ENCODE results near the gene GBP3.
"Not testable (repeated sequence)": the region's sequence is repeated elsewhere in the genome, so short reads cannot be mapped to it uniquely, and the experiment has no call there.

GBP3 gene

DNA sequence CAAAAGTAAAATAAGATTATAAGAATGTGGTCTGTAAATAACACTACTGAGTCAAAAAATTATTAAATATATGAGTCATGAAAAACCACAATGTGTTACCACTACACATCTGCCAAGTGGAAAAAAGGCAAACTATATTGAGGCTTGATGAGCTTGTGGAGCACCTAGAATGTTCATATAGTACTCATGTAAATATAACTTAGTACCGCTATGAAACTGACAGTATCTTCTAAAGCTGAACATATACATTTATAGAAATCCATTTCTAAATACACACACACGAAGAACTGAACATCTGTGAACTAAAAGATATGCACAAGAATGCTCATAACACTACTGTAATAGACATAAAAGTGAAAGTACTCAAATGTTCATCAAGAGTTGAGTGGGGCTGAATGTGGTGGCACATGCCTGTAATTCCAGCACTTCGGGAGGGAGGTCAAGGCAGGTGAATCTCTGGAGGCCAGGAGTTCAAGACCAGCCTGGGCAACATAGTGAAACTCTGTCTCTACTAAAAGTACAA, 18.5 kb upstream of the GBP3 start:
- no peak for DNase-seq (ENCODE audit: low spot score)

DNA sequence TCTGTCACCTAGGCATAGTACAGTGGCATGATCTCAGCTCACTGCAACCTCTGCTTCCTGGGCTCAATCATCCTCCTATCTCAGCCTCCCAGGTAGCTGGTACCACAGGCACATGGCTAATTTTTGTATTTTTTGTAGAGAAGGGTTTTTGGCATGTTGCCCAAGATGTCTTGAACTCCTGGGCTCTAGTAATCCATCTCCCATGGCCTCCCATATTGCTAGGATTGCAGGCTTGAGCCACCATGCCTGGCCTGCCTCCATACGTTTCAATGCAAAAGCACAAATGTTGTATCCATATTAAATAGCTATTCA, 17.6 kb upstream of the GBP3 start:
- no peak for DNase-seq (ENCODE audit: low spot score)

DNA sequence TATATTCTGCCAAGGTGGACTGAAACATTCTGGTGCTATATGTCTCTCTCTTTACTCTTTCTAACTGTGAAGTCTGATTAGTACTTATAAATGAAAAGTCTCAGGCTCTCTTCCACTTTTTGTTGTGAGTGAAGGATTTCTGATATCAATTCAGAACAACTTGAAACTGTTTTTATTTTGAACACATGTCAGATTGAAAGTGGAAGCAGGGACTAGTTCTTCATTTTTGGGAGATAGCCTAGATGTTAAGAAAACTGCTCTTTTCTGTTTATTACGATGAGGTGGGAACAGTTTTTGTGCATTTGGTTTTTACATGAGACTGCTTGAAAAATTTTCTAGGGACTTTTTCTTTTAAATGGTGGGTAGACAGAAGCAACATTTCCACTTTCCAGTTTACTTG, 14.5 kb upstream of the GBP3 start:
- no peak for DNase-seq (ENCODE audit: low spot score)

DNA sequence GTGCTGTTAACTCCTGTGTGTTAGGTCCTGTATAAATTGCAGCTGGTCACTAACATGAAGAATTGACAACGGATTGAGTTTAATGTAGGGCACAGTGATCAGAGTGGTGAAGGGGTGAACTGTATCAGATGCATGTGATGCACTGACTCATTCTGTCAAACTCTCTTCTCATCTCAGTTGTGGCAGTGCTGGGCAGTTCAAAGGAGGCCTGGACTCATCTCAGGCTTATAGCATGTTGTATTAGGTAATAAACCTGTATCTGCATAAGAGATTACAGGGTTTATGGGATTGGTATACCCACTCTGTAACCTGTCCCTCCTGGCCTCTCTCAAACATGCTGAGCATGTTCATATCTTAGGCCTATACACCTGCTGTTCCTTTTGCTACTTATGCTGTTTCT, 12.4 kb upstream of the GBP3 start:
- DNase-seq (ENCODE audit: low spot score), result no peak

DNA sequence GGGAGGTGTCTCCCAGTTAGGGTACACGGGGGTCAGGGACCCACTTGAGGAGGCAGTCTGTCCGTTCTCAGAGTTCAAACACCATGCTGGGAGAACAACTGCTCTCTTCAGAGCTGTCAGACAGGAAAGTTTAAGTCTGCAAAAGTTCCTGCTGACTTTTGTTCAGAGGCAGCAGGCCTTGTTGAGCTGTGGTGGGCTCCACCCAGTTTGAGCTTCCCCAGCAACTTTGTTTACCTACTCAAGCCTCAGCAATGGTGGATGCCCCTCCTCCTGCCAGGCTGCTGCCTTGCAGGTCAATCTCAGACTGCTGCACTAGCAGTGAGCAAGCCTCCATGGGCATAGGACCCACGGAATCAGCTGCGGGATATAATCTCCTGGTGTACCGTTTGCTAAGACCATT, 11.3 kb upstream of the GBP3 start:
- DNase-seq (ENCODE audit: low spot score), result peak; percentile 49

DNA sequence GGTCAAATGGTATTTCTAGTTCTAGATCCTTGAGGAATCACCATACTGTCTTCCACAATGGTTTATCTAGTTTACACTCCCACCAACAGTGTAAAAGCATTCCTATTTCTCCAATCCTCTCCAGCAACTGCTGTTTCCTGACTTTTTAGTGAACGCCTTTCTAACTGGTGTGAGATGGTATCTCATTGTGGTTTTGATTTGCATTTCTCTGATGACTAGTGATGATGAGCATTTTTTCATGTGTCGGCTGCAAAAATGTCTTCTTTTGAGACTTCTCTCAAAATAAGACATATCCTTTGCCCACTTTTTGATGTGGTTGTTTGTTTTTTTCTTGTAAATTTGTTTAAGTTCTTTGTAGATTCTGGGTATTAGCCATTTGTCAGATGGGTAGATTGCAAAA, 6.4 kb upstream of the GBP3 start:
- peak; percentile 29 for DNase-seq (ENCODE audit: low spot score)

DNA sequence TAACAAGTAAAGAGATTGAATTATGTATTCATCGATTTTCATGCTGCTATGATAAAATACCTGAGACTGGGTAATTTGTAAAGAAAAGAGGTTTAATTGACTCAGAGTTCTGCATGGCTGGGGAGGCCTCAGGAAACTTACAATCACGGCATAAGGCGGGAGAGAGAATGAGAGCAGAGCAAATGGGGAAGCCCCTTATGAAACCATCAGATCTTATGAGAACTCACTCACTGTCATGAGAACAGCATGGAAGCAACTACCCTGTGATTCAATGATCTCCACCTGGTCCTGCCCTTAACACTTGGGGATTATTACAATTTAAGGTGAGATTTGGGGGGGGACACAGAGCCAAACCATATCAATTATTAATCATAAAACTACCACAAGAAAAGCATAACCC, 3.3 kb upstream of the GBP3 start:
- DNase-seq (ENCODE audit: low spot score), result no peak

DNA sequence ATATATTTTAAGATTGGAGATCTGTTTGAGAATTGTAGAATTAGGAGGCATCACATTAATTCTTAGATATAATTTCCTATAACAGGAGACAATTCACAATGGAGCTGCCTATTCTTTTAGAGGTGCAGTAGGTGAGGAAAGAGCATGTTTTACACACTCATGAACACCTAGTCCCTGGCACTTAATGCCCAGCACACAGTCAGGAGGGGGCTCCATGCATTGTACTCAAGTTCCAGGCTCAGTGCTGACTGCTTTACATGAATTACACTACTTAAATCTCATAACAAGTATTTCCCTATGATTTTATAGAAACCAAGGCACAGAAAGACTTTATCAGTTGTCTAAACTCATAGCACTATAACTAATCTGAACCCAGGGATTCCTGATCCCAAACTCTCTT, 360 bp upstream of the GBP3 start:
- DNase-seq (ENCODE audit: low spot score), result no peak

DNA sequence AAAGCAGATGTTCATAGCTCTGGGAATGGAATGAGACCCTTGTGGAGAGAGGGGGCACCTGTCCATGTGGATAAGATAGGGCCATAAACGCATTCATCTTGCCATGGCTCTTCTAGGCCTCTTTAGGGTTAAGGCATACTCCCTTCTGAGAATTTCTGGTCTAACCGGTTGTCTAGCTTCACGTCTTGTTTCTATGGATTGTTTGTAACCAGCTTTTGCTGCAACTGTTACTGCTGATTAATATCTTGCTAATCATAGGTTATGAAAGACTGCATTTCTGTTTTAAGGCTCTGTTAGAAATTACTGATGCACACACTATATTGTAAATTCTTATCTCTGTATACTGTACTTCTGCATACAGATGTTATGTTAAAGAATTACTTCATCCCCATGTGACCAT, 4.3 kb downstream of the GBP3 start:
- not testable (repeated sequence) for DNase-seq (ENCODE audit: low spot score)

DNA sequence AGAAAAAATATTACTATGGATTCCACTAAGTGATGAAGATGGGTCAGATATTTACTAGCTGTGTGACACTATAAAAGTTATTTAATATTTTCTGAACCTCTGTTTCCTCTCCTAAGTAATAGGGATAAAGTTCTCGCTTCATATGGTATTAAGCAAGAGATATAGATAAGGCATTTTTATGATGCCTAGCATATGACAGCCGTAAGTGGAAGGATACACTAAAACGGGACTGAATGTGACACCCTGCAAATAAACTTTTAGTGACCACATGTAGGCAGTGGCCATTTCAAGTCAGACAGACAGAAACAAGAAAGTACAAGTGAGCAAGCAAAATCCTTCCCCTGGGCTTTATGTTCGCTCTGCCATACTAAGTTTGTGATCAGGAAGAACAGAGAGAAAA, 14.2 kb downstream of the GBP3 start:
- no peak for DNase-seq (ENCODE audit: low spot score)

DNA sequence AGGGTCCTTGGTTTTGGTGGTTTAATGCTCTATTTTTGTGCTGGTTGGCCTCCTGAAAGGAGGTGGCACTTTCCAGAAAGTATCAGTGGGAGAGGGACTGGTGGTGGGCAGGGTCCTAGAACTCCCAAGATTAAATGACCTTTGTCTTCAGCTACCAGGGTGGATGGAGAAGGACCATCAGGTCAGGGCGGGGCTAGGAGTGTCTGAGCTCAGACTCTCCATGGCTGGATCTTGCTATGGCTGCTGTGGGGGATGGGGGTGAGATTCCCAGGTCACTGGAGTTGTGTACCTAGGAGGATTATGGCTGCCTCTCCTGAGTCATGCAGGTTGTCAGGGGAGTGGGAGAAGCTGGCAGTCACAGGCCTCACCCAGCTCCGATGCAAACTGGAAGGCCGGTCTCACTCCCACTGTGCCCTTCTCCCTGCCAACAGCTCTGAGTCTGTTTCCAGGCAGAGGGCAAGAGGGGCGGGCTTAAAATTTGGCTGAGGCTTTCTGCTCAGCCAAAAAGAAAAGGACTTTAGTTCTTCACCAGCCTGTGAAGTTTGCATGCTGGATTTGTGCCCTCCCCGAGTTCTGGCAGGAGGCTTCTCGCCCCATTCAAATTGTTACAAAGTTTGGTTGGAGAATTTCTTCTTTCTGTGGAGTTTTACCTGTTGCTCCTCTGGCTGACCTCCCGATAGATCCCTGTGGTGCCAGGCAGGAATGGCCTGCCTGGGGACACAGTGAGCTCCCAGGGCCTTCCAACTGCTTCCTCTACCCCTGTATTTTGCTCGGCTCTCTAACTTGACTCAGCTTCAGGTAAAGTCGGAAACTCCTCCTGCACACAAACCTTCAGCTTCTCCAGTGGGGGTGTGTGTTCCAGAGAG, 17.1 kb downstream of the GBP3 start:
- DNase-seq (ENCODE audit: low spot score), result no peak

DNA sequence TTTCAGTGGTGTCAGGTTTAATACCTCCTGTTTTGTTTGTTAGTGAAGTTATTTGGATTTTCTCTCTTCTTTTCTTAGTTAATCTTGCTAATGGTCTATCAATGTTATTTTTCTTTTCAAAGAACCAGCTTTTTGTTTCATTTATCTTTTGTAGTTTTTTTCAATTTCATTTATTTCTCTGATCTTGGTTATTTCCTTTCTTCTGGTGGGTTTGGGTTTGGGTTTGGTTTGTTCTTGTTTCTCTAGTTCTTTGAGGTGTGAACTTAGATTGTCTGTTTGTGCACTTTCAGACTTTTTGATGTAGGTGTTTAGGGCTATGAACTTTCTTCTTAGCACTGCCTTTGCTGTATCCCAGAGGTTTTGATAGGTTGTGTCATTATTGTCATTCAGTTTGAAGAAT, 20.5 kb downstream of the GBP3 start:
- not testable (repeated sequence) for DNase-seq (ENCODE audit: low spot score)

DNA sequence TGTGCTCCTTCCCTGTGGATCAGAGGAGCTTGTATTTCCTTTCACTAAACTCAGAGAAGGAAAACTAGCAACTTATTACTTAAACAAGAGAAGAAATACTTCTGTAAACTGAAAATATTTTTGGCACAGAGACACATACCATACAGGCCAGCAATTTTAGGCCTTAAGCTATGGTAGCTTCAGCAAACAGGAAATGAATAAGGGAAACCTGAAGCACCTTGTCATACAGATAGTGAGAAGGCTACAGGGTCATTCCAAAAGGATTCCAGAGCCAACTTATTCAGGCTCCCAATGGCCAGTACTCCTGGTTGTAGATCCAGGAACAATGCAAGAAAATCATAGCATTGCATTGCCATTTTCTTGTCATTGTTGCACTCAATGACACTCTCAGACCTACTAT, 21.2 kb downstream of the GBP3 start:
- no peak for DNase-seq (ENCODE audit: low spot score)

DNA sequence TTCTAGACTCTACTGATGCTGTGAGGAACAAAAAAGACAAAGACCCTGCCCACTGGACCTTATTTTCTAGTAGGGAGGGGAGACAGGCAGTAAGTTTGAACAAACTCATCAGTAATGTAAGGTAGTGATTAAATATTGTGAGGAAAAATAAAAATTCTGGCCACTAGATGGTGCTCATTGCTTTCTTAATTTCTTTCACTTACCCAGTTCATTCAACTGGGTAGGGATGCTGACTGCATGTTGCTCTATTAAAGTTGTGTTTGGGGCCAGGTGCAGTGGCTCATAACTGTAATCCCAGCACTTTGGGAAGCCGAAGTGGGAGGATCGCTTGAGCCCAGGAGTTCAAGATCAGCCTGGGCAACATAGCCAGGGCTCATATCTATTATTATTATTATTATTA, 23.9 kb downstream of the GBP3 start:
- DNase-seq (ENCODE audit: low spot score), result peak; percentile 75

DNA sequence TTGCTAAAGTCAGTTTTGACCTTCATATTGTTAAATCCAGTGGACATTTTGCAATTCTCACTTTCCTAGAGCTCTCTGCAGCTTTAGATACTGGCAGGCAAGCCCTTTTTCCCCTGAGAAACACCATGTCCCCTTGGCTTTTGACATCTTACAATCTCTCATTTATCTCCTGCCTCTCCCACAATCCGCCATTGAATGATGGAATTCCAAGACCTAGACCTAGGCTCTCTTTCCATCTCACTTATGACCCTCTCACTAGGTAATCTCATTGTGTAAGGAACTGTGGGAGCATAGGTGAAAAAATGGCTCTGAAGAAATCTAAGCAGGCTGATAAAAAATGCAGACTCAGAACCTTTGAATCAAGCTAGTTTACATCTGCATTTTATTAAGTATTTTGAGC, 32.2 kb downstream of the GBP3 start:
- no peak for DNase-seq (ENCODE audit: low spot score)

DNA sequence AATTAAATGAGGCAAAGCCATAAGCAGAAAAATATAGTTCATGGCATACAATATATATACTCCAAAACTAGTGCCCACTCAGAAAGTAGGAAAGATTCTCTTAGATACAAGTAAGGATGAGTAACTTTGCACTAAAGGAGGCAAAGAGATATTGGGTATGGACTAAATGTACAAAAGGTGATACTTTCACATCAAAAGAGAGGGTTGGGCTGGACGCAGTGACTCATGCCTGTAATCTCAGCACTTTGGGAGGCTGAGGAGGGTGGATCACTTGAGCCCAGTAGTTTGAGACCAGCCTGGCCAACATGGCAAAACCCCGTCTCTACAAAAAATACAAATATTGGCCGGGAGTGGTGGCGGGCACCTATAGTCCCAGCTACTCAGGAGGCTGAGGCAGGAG, 37.0 kb downstream of the GBP3 start:
- no peak for DNase-seq (ENCODE audit: low spot score)

DNA sequence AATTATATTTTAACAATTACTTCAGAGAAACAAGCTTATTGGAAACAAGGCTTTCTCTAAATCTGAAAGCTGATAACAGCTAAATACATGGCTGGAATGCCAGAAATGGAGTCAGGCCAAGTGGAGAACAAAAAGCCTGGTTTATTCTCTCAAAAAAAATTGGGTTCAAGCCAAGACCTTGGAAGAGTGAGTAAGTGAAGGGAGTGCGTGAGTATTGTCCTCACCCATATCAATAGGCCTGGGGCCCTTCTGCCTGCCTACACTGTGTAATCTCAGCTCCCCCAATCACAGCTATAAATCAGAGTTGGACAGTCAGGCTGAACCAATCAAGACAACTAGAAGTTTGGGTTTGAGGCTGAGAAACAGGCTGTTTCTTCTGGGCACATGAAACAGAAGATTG, 37.6 kb downstream of the GBP3 start:
- DNase-seq (ENCODE audit: low spot score), result no peak

DNA sequence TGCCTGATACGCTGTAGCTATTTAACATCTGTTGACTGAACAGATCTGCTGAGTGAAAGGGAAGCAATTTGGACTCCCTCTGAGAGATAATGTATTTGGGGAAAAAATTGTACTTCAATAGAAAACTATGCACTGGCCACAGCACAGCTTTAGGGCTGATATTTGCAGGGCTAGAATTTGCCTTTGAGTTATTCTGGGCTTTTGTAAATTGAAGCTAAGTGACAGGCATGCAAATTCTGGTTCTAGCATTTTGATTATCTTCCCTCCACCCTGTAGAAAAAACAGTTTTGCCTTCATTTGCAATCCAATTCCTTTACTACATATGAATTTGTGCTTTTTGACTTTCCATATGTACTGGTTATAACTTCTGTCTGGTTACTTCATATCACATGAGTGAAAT, 38.1 kb downstream of the GBP3 start:
- DNase-seq (ENCODE audit: low spot score), result no peak

DNA sequence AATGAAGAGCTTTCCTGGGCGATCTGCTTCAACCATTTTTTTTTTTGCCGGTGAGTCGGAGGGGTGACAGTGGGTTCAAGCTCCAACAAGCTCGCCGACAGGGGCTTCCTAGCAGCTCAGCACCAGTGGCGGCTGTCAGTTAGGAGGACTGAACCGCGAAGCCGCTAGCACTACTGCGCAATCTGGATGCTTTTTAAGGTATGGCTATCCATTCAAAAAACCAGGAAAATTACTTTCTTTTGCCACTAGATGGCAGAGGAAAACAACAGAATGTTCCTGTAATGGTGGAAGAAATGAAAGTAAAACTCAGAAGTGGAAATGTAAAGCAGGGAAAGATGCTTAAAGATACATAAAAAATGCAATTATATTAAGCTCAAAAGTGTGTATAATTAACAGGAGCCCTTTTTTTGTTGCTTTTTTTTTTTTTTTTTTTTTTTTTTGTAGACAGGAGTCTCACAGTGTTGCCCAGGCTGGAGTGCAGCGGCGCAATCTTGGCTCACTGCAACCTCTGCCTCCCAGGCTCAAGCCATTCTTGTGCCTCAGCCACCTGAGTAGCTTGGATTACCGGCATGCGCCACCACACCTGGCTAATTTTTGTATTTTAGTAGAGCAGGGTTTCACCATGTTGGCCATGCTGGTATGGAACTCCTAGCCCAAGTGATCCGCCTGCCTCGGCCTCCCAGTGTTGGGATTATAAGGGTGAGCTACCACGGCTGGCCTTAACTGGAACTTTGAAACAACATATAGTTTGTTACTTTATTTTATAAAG, 38.7 kb downstream of the GBP3 start:
- peak; percentile 52 for DNase-seq (ENCODE audit: low spot score)

DNA sequence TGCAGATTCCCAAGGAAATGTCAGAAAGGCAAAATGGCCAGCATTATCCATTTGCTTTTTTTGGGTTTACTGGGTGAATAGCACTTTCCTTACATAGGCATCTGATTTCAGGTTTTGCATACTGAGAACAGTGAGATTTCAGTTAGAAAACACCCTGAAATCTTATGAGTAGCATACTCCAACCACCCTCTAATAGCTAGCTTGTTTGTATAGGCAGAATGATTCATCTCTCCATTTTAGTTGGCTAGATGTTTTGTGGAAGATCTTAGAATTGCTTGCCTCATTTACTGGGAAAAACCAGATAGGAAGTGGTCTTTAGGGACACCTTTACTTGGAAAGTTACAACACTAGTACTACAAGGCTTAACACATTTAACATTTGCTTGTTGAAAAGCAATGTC, 40.6 kb downstream of the GBP3 start:
- no peak for DNase-seq (ENCODE audit: low spot score)

DNA sequence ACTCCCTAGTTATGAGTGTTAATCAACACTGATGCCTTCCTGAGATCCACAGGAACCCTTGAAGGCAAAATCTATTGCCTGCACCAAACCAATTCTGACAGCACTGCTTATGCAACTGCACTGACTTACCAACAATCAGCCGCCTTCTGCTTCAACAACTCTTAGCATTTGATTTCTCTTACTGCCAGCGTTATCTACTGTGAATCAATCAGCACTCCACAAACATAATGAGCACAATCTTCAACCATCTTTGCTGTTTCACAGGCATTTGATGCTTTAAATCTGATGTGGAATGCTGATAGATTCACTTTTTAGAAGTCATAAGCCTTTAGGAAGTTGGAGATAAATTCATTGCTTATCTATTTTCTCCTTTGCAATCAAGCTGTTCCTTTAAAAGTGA, 41.2 kb downstream of the GBP3 start:
- DNase-seq (ENCODE audit: low spot score), result not testable (repeated sequence)

DNA sequence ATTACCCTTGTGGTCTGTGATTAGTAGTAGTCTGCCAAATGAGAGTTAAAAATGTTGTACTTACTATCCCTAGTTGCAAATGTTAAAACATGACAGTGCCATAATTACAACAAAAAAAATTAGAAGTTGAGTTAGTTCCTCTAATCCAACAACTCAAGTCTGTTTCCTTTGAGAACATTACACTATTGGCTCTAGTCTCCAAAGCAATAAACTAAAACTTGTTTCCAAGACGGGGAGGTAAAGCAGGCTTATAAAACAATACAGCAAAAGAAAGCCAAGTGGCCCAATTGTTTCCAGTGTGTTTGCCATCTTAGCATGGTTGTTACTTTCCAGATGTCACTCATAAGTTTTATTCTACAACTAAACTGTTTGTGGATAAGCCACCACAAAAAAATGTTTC, 41.8 kb downstream of the GBP3 start:
- DNase-seq (ENCODE audit: low spot score), result no peak

DNA sequence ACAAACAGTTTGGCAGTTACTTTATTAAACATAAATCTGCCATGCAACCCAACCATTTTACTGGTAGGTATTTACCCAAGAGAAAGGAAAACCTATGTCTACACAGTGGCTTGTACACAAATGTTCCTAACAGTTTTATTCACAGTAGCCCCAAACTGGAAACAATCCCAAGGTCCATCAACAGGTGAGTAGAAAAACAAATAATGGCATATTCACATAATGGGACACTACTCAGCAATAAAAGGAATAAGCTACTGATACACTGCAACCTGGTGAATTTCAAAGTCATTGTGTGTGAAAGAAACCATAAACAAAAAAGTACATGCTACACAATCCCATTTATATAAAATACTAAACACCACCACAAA, 42.9 kb downstream of the GBP3 start:
- no peak for DNase-seq (ENCODE audit: low spot score)

All from CD4-positive, alpha-beta T cell treated with Interleukin-6 at 100 ng/mL for 8 hours (primary cell).